Measurements from ENCODE around the gene C2orf74. TPM values are rescaled to one million over a fixed set of nuclear protein-coding genes. Genes with fewer than 3 reads are reported as not detected.

Gene C2orf74
- total RNA-seq (2021) (6.0 and 7.1 TPM in 2 replicates), Bru-seq, nascent RNA (percentile 44 among the genes with signal in this experiment), BruChase-seq, experiment 1, labeled RNA remaining after a 2-hour chase (percentile 35 among the genes with signal in this experiment), BruChase-seq, experiment 2, labeled RNA remaining after a 6-hour chase (percentile 42 among the genes with signal in this experiment)
- long read RNA-seq, partial matches to known transcripts: 0 of 6 reads
- long read RNA-seq, other reads (novel, unspliced or antisense): 5 of 6 reads

DNA sequence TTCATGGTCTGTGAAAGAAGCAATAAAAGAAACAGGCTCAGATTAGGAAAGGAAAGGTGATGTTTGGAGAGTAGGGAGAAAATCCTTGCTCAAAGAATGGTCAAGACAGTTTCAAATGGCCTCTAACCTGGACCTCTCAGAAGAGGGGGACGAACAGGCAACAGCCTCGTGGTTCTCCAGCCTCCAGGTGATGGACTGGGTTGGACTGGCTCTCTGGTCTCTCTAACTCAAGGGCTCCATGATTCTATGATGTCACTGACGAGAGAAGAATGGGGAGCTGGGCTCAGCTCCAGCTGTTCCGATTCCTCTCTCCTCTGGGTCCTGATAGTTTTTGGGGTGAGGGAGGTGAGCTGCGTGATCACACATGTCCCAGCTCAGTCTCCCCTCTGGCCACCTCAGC lies at the start of gene C2orf74:
C2orf74 (plus strand) TSS at position 301 of the 400 bp plus-strand sequence. CDS start 327 bp downstream, outside the sequence.
- Histone ChIP-seq H3K27ac (ENCODE audit: low read depth, low read length, poor library complexity, severe bottlenecking) (no peak within 1 kb of the TSS), H3K27me3 (replicated peaks; ENCODE audit: insufficient read depth, low read depth, low read length, poor library complexity) (no peaks in the 10 kb centered on the region), H3K36me3 (ENCODE audit: insufficient read depth, low read length, poor library complexity, severe bottlenecking) (no peaks in the 10 kb centered on the region), H3K4me3 (ENCODE audit: low read depth, low read length, poor library complexity, severe bottlenecking) (no peak within 1 kb of the TSS), H3K9me3 (ENCODE audit: low read depth, low read length, poor library complexity, severe bottlenecking) (peaks cover 5% of the 10 kb centered on the region), H3K4me1 (ENCODE audit: insufficient read depth, low read length, poor library complexity, severe bottlenecking) (no peaks in the 10 kb centered on the region)
- POLR2A ChIA-PET (ENCODE audit: low non-redundant PET): no interaction called here
- TF ChIP-seq, protein P1, sequence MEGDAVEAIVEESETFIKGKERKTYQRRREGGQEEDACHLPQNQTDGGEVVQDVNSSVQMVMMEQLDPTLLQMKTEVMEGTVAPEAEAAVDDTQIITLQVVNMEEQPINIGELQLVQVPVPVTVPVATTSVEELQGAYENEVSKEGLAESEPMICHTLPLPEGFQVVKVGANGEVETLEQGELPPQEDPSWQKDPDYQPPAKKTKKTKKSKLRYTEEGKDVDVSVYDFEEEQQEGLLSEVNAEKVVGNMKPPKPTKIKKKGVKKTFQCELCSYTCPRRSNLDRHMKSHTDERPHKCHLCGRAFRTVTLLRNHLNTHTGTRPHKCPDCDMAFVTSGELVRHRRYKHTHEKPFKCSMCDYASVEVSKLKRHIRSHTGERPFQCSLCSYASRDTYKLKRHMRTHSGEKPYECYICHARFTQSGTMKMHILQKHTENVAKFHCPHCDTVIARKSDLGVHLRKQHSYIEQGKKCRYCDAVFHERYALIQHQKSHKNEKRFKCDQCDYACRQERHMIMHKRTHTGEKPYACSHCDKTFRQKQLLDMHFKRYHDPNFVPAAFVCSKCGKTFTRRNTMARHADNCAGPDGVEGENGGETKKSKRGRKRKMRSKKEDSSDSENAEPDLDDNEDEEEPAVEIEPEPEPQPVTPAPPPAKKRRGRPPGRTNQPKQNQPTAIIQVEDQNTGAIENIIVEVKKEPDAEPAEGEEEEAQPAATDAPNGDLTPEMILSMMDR (conservative IDR thresholded peaks at IDR 0.05; ENCODE audit: low read depth, low read length): no peak
- TF ChIP-seq EZH2 (IDR thresholded peaks at IDR 0.05; ENCODE audit: borderline replicate concordance, low read depth, low read length, poor library complexity, severe bottlenecking): no peak
- CTCF ChIA-PET: no interaction called here
- intact Hi-C loops (cut with micrococcal nuclease; ENCODE audit: unreplicated experiment): no loop called here
- DNase-seq (ENCODE audit: low spot score): no peak
- no TSS peak for BruUV-seq (replicated peaks)

GRCh38 chr2:61114147-61114546 lies 47.8 kb upstream of the C2orf74 start:
- TF ChIP-seq EZH2 (IDR thresholded peaks at IDR 0.05; ENCODE audit: borderline replicate concordance, low read depth, low read length, poor library complexity, severe bottlenecking): no peak
- TF ChIP-seq, protein P1 (conservative IDR thresholded peaks at IDR 0.05; ENCODE audit: low read depth, low read length): no peak
- H3K27me3 ChIP-seq (replicated peaks; ENCODE audit: insufficient read depth, low read depth, low read length, poor library complexity): no peaks in the 10 kb centered on the region
- H3K9me3 ChIP-seq (ENCODE audit: low read depth, low read length, poor library complexity, severe bottlenecking): no peaks in the 10 kb centered on the region
- no TSS peak for BruUV-seq (replicated peaks)
- POLR2A ChIA-PET (ENCODE audit: low non-redundant PET): interaction anchor here (0.6 kb wide), 1 partner anchor 764 kb away, joined by 3 read pairs; no protein-coding TSS in a partner anchor
- peak; percentile 59 for DNase-seq (ENCODE audit: low spot score)
- CTCF ChIA-PET: no interaction called here
- H3K36me3 ChIP-seq (ENCODE audit: insufficient read depth, low read length, poor library complexity, severe bottlenecking): no peaks in the 10 kb centered on the region
- no peak overlapping the region for H3K4me3 ChIP-seq (ENCODE audit: low read depth, low read length, poor library complexity, severe bottlenecking)
- peaks cover 9% of the 10 kb centered on the region for H3K4me1 ChIP-seq (ENCODE audit: insufficient read depth, low read length, poor library complexity, severe bottlenecking)
- H3K27ac ChIP-seq (ENCODE audit: low read depth, low read length, poor library complexity, severe bottlenecking): no peak overlapping the region
- intact Hi-C loops (cut with micrococcal nuclease; ENCODE audit: unreplicated experiment): no loop called here

GRCh38 chr2:61116302-61116701 lies 45.7 kb upstream of the C2orf74 start:
- no peak overlapping the region for H3K4me3 ChIP-seq (ENCODE audit: low read depth, low read length, poor library complexity, severe bottlenecking)
- no peak for TF ChIP-seq EZH2 (IDR thresholded peaks at IDR 0.05; ENCODE audit: borderline replicate concordance, low read depth, low read length, poor library complexity, severe bottlenecking)
- TF ChIP-seq, protein P1 (conservative IDR thresholded peaks at IDR 0.05; ENCODE audit: low read depth, low read length): no peak
- BruUV-seq (replicated peaks): no TSS peak
- H3K27ac ChIP-seq (ENCODE audit: low read depth, low read length, poor library complexity, severe bottlenecking): no peak overlapping the region
- no peak for DNase-seq (ENCODE audit: low spot score)
- peaks cover 9% of the 10 kb centered on the region for H3K4me1 ChIP-seq (ENCODE audit: insufficient read depth, low read length, poor library complexity, severe bottlenecking)
- intact Hi-C loops (cut with micrococcal nuclease; ENCODE audit: unreplicated experiment): no loop called here
- no peaks in the 10 kb centered on the region for H3K27me3 ChIP-seq (replicated peaks; ENCODE audit: insufficient read depth, low read depth, low read length, poor library complexity)
- ChIA-PET CTCF (no interaction called here), POLR2A (ENCODE audit: low non-redundant PET) (no interaction called here)
- H3K36me3 ChIP-seq (ENCODE audit: insufficient read depth, low read length, poor library complexity, severe bottlenecking): no peaks in the 10 kb centered on the region
- no peaks in the 10 kb centered on the region for H3K9me3 ChIP-seq (ENCODE audit: low read depth, low read length, poor library complexity, severe bottlenecking)
